DLD1 (cell line): Measurements from ENCODE around the gene YY1.
"Not testable (repeated sequence)": the region's sequence is repeated elsewhere in the genome, so short reads cannot be mapped to it uniquely, and the experiment has no call there.

Experiments
- in situ Hi-C: cut with HindIII; loops from 2 replicates; pipeline ENCODE4 v1.10.0; 2017; ENCODE audit warnings: low sequenced_read_pairs

The YY1 gene

DNA sequence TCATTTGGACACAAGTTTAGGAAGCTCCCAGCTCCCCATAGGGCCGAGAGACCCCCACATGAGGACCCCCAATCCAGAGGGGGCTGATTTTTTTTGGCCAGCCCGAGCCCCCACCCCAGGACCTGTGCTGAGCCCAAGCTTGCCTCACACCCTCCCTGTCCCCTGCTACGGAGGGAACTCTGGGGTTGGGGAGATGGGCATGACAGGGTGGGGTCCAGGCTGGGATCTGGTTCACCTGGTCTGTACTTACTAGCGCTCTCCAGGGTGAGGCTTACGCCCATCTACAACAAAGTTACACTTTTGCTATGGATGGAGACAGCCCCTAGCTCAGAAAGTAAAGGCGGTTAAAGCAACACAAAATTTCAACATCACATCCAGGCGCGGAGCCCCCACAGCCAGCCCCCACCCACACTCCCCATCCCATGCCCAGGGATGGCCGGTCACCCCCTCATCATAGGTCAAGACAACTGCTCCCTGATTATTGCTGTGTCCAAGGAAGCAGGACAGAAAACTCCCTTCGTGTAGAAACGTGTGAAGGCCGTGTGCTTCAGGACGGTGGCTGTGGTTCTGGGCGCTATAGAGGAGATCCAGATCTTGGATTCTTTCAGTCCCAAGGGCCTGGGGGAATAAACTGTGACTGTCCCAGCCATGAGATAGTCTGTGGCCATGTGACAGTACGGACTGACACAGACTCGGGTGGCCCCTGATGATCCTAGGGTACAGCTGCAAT lies 56.6 kb downstream of the YY1 start:
- in situ Hi-C loops, result no loop called here

DNA sequence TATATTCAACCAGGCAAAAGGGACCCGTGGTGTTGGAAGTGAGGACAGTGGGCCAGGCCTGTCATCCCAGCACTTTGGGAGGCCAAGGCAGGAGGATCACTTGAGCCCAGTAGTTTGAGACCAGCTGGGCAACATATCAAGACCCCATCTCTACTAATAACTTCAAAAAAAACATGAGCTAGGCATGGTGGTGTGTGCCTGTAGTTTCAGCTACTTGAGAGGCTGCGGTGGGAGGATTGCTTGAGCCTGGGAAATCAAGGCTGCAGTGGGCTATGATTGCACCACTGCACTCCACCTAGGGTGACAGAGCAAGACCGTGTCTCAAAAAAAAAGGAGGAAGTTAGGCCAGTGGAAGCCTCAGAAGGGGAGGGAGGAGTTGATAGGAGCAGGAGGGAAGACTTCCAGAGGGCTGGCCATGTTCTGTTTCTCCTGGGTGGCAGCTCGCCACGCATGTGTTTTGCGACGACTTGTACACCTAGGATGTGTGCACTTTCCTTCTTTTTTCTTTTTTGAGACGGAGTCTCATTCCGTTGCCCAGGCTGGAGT lies 57.2 kb downstream of the YY1 start:
- in situ Hi-C loops, result no loop called here

DNA sequence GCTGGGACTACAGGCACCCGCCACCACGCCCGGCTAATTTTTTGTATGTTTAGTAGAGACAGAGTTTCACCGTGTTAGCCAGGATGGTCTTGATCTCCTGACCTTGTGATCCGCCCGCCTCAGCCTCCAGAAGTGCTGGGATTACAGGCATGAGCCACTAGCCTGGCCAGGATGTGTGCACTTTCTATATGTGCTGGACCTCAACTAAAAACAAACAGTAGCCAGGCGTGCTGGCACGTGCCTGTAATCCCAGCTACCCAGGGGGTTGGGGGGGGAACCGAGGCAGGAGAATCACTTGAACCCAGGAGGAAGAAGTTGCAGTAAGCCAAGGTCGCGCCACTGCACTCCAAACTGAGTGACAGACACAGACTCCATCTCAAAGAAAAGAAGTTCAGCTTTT lies 57.8 kb downstream of the YY1 start:
- in situ Hi-C loops, result not testable (repeated sequence)

GRCh38 chr14:100297320-100298300 lies 58.7 kb downstream of the YY1 start:
- in situ Hi-C loops, result no loop called here

DNA sequence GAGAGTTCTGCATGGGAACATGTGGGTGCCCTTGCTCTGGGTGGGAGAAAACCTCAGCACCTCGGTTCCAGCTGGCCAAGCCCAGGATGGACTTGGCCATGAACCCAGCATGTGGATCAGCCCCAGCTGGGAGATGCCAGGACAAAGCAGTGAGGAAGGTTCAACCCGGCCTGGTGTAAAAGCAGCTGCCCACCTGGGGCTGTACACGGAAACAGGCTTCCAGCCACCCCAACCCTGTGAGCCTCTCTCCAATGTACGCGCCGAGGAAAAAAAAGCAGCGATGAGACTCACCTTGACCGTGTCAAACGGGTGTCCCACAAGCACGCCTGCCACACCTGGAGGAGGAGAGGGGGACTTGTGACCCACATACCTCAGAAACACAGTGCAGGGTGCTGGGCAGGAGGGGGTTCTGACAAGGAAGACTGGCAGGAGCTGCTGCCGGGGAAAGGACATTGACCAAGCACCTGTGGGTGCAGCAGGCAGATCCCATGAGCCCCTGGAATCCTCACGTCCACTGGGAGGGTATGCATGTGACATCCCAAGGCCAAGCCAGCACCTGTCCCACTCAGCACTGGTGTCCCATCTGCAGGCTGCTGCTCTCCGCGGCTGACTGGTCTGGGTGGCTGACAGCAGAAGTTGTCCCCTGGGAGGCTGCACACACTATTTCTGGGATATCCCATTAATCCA lies 59.8 kb downstream of the YY1 start:
- in situ Hi-C loops, result no loop called here

- in situ Hi-C loops, result no loop called here
These were observed 60.3 kb downstream of the YY1 start for GRCh38 chr14:100299238-100299560.

DNA sequence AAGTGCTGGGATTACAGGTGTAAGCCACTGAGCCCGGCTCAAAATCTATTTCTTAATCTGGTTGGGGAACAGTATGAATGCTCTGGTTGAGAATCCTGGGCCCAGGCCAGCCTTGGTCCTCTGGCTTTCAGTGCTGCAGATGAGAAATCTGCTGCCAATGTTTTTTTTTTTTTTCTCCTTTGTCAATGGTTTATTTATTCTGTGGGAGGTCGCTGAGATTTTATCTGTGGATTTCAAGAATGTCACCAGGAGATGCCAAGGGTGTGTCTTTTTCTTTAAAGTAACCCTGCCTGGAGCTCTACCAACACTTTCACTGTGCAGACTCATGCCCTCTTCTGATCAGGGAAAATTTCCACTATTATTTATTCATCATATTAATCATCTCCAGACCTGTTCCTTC lies 63.7 kb downstream of the YY1 start:
- in situ Hi-C loops, result no loop called here

DNA sequence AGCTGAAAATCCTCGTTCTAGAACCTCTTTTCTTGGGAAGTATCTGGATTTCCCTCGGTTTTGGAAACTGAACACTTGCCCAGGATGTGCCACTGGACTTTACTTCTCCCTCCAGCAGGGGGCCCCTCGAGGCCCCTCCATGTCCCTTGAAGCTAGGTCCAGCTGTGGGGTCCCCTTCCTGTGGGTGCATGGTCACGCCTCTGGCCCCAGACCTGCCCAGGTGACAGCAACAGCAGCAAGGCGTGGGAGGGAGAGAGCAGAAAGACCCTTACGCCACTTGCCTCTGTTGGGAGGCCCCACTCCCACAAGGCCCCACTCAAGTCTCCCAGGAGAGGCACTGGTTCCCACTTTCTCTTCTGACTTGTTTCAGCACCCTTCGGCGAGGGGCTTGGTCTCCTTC lies 64.2 kb downstream of the YY1 start:
- in situ Hi-C loops, result no loop called here

GRCh38 chr14:100303925-100304324 lies 65.0 kb downstream of the YY1 start:
- in situ Hi-C loops, result no loop called here

- in situ Hi-C loops, result no loop called here
These were observed 65.9 kb downstream of the YY1 start for GRCh38 chr14:100304825-100305323.

DNA sequence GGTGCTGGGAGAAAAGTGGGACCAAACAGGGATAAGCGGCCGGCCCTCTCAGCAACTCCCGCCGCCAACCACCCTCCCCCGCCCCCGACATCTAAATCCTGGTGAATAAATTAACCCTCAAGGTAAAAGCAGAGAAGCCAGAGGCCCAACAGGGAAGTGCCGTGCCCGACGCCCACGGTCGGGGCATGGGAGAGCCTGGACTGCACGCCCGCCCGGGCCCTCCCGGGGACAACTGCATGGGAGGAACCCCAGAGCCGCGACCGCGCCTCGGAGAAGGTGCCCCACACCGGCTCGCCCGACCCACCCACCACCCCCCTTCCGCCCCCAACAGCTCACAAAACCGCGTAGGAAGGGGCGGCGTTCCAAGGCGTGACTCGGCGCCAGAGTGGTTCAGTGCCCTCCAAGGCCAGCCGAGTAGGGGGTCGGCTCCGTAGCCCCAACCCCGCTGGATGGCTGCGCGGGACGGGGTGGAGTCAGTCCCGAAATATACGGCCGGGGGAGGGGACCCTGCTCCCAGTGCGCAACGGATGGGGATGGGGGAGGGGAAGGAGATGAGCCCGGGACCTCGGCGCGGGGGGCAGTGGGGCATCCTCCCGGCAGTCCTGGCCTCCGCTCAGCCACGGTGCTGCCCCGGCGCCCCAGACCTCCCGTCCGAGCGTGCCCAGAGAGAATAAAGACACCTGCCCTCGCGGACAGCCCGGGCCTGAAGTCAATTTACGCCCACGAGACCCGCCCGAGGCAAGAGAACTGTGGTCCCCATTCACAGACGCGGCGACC lies 66.6 kb downstream of the YY1 start:
- in situ Hi-C loops, result no loop called here

DNA sequence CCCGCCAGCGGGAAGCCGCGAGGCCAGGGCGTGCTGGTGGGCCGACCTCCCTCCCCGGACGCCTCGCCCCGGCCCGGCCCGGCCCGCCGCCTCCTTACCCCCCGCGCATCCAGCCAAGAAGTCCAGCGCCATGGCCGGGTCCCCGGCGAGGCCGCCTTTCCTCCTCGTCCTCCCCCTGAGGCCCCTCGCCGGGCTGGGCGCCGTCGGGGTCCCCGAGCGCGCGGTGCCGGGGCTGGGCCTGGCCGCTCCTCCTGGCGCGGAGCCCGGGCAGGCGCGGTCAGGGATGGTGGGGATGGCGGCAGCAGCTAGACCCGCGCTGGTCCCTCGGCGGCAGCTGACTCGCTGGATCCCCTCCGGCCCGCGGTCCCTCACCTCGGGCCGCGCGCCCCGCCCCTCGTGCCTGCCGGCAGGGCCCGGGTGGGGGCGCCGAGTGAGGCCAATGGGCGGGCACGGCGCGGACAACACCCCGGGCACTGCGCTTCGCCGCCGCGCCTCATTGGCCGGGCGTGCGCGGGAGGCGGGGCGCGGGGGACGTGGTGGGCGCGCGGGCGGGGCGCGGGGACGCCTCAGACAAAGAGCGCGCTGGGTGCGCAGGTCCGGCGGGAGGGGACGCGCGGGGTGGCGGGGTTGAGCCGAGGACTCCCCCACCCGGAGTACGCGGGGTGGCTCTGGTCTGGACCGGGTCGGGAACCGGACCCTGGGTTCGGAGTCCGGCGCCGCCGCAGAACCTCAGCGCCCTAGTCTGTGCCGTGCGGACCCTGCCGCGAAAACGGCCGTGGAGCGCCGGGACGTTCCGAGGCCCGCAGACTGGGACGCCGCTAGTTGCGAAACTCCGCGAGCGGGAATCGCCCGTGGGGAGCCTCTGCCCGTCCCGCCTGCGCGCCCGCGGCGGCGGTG lies 67.4 kb downstream of the YY1 start, which contains the start of gene SLC25A29:
TSS of gene SLC25A29 (minus strand) at position 344 of the 897 bp plus-strand sequence. CDS start at position 132, 212 bp downstream.
- in situ Hi-C loops, result no loop called here

DNA sequence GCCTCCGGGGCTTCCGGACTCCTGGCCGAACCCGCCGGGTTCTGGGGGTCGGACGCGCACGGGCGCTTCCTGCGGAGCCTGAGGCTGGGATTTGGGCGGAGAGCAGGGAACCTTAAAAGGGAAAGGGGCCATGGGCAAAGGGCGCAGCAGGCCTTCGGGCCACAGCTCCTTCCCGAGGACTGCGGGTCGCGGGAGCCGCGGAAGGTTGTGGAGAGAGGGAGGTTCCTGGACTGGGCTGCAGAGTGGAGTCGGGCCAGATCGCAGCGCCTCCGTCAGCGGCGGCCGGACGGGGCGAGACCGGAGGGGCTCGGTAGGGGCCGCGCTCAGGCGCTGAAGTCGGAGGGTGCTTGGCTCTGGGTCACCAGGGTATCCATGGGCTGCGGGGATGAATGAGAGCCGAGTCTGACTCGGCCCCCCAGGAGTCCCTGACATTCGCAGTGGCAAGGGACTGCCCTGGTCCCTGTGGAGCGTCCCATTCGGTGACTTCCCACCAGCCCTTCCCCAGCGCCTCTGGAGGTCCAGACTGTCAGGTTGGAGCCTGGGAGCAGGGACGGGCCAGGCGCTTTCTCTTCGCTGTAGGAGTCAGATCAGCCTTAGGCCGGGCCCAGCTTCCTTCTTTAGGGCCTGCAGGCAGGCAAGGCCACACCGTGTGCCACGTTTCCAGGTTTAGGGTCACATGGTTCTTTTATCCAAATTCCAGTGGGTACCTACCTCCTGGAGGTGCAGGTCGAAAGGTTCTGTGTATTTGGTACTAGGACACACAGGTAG lies 68.2 kb downstream of the YY1 start:
- in situ Hi-C loops, result no loop called here

DNA sequence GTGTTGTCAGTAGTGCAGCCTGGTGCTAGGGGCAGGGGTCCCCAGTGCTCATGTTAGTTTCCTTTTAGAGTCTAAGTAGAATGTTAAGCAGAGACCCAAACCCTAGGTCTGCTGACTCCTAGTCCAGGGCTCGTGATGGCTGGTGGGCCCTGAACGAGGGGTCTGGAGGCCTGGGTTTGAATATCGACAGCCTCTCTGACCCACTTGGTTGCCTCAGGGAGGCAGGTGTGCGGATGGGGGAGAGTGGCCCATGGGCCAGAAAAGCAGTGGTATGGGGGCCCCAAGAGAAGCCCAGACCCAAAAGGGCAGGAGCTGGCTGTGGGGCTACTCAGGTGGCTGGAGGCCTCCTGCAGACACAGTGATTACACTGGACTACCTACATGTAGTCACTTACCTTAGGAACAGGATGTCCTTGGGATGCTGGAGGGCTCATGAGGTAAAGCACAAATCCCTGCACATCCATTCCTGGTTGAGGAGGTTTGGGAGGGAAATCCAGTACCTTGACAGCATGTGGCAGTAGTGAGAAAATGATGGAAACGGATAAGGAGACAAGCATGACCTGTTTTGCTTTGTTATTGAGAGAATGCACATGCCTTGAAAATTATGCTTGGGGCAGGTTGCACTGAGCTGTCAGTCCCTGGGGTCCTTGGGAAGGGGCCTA lies 69.0 kb downstream of the YY1 start:
- in situ Hi-C loops, result no loop called here

GRCh38 chr14:100308427-100308792 lies 69.5 kb downstream of the YY1 start:
- in situ Hi-C loops, result not testable (repeated sequence)

DNA sequence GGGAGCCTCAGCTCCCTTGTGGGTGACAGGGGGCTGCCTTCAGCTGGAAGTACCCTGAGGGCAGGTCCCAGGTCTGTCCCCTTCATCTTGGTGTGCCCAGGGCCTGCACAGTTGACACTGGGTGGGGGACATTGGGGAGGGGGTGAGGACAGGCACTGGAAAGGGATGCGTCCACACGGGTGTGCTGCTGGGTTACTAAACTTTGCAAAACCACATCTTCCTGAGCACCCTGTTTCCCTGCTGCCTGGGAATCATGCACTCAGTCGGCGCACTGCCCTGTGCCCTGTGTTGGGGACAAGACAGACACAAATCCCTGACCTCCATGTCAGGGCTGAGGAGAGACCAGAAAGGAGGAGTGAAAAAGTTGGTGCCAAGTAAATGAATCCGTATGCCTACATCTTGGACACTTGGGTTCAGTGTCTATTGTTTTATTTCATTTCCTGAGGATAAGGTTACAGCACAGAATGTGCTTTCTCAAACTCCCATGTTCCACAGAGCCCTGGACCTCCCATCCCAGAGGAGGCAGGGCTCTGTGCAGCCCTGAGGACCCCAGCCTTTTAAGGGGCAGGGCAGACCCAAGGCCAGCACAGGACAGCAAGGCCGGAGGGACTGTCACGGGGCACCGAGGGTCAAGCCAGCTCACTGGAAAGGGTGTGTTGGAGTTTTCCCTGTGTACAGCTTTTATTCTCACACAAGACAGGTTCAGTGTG lies 70.2 kb downstream of the YY1 start:
- in situ Hi-C loops, result no loop called here

DNA sequence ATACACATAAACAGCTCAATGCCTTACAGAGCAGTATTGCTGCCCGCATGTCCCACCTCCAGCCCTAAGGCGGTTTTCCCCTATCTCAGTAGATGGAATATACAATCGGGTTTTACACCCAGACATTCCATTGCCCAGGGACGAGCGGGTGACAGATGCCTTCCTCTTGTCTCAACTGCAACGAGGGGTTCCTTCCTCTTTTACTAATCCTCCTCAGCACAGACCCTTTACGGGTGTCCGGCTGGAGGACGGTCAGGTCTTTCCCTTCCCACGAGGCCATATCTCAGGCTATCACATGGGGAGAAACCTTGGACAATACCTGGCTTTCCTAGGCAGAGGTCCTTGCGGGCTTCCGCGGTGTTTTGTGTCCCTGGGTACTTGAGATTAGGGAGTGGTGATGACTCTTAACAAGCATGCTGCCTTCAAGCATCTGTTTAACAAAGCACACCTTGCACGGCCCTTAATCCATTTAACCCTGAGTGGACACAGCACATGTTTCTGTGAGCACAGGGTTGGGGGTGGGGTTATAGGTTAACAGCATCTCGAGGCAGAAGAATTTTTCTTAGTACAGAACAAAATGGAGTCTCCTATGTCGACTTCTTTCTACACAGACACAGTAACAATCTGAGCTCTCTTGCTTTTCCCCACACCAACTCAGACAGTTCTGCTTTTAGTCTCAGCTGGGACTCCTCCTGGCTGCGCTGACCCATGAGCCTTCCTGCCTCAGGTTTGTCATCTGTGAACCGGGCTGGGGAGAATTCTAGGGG lies 73.3 kb downstream of the YY1 start:
- in situ Hi-C loops, result not testable (repeated sequence)
